ENCODE measurements around the gene FEM1B. TPM values are rescaled to one million over a fixed set of nuclear protein-coding genes. Genes with fewer than 3 reads are reported as not detected.

The FEM1B gene
- total and polyA plus RNA-seq, 2 donors (not counting 3 experiments of a cell fraction or from before 2014, with no cell fraction given): 11.1 to 33.2 TPM

GRCh38 chr15:68330901-68331300 lies 53.4 kb downstream of the FEM1B start:
- no peaks in the 10 kb centered on the region for H4K20me1 ChIP-seq (replicated peaks; ENCODE audit: control insufficient read depth, extremely low read depth, insufficient read depth, low read length)
- no TSS peak for BruUV-seq (replicated peaks)
- intact Hi-C loops (cut with micrococcal nuclease): no loop called here
- H3K36me3 ChIP-seq (ENCODE audit: control insufficient read depth in 2 of 2, extremely low read depth in 1 of 2, insufficient read depth in 2 of 2, low read length in 2 of 2): no peaks in the 10 kb centered on the region
- H3K9me3 ChIP-seq (replicated peaks; ENCODE audit: control insufficient read depth, insufficient read depth, low read length): no peaks in the 10 kb centered on the region
- H3K27ac ChIP-seq (ENCODE audit: insufficient read depth, low read depth, low read length): no peak overlapping the region
- H3K4me1 ChIP-seq (ENCODE audit: control insufficient read depth, extremely low read depth, insufficient read depth, low read length): peaks cover 9% of the 10 kb centered on the region
- H3K9me1 ChIP-seq (replicated peaks; ENCODE audit: control insufficient read depth, extremely low read depth, insufficient read depth, low read length): no peaks in the 10 kb centered on the region
- H3K9ac ChIP-seq (replicated peaks; ENCODE audit: extremely low read depth, insufficient read depth, low read length): no peak overlapping the region
- H3K4me3 ChIP-seq (replicated peaks in 1 of 3; ENCODE audit: insufficient read depth in 1 of 3, low read depth in 1 of 3, low read length in 3 of 3): no peak overlapping the region
- FAIRE-seq: no peak
- dilution Hi-C loops (cut with MboI; ENCODE audit: extremely low pct_ligation_motif_present, low sequenced_read_pairs): no loop called here
- no peak for DNase-seq (ENCODE audit: low read depth, low spot score)
- no peaks in the 10 kb centered on the region for H3K79me2 ChIP-seq (ENCODE audit: control insufficient read depth, insufficient read depth, low read length)
- CTCF ChIA-PET: no interaction called here
- H2AFZ ChIP-seq (ENCODE audit: low read depth, low read length): no peak overlapping the region
- TF ChIP-seq EZH2 (IDR thresholded peaks at IDR 0.05; ENCODE audit: borderline replicate concordance, low read depth, low read length, severe bottlenecking): no peak
- no peak for TF ChIP-seq GATA2 (IDR thresholded peaks at IDR 0.05; ENCODE audit: insufficient read depth, insufficient read length, low read depth, low read length)
- TF ChIP-seq JUN (IDR thresholded peaks at IDR 0.05; ENCODE audit: borderline replicate concordance, insufficient read depth, insufficient read length, low read depth): no peak
- no peak for TF ChIP-seq MYC (IDR thresholded peaks at IDR 0.05; ENCODE audit: low read depth, low read length)
- no peak for TF ChIP-seq POLR2AphosphoS5 (IDR thresholded peaks at IDR 0.05; ENCODE audit: insufficient read depth, low read depth, low read length)
- TF ChIP-seq POLR2A (IDR thresholded peaks at IDR 0.05; ENCODE audit: low read depth, low read length): no peak
- no peak for TF ChIP-seq CTCF (IDR thresholded peaks at IDR 0.05; ENCODE audit: extremely low read depth in 1 of 2, insufficient read depth in 1 of 2, low read depth in 1 of 2, low read length in 2 of 2)
- no peak for TF ChIP-seq MAX (IDR thresholded peaks at IDR 0.05; ENCODE audit: insufficient read depth, insufficient read length)
- TF ChIP-seq FOS (IDR thresholded peaks at IDR 0.05; ENCODE audit: borderline replicate concordance, insufficient read depth, low read length): no peak
- POLR2A ChIA-PET: no interaction called here
- no peak overlapping the region for H3K4me2 ChIP-seq (ENCODE audit: insufficient read depth, low read length)
- peaks cover 0 to 8% of the 10 kb centered on the region in 2 experiments for H3K27me3 ChIP-seq (ENCODE audit: control insufficient read depth in 2 of 2, insufficient read depth in 2 of 2, low read length in 2 of 2)
